GM19043 (cell line): Measurements from ENCODE around the gene SEC22C.

ENCODE experiments used
- ATAC-seq: cut with Tn5 transposase; IDR thresholded peaks from one replicate; pipeline ENCODE4 v1.9.1; 2021; ENCODE audit warnings: low read depth; ENCODE audit not compliant: unreplicated experiment

Gene SEC22C

GRCh38 chr3:42539871-42540714, 41.7 kb downstream of the SEC22C start:
- no peak for ATAC-seq

GRCh38 chr3:42537350-42537749, 44.4 kb downstream of the SEC22C start:
- ATAC-seq = no peak

- ATAC-seq = no peak
Measured at GRCh38 chr3:42535981-42536784, 45.6 kb downstream of the SEC22C start.

GRCh38 chr3:42533161-42533897, 48.4 kb downstream of the SEC22C start:
- ATAC-seq = no peak

- ATAC-seq = no peak
Measured at GRCh38 chr3:42532229-42532628, 49.5 kb downstream of the SEC22C start.

- ATAC-seq = no peak
Measured at GRCh38 chr3:42531470-42531869, 50.3 kb downstream of the SEC22C start.

- no peak for ATAC-seq
Measured at GRCh38 chr3:42530073-42530472, 51.7 kb downstream of the SEC22C start.

GRCh38 chr3:42529468-42529867, 52.3 kb downstream of the SEC22C start:
- no peak for ATAC-seq

- ATAC-seq = no peak
Measured at GRCh38 chr3:42527368-42527917, 54.3 kb downstream of the SEC22C start.

- ATAC-seq = no peak
Measured at GRCh38 chr3:42526616-42527367, 55.0 kb downstream of the SEC22C start.

- ATAC-seq = no peak
Measured at GRCh38 chr3:42525736-42526345, 55.9 kb downstream of the SEC22C start.

- ATAC-seq = no peak
Measured at GRCh38 chr3:42525212-42525611, 56.6 kb downstream of the SEC22C start.

GRCh38 chr3:42524751-42525150, 57.0 kb downstream of the SEC22C start:
- no peak for ATAC-seq

- no peak for ATAC-seq
Measured at GRCh38 chr3:42520906-42521305, 60.9 kb downstream of the SEC22C start.

- no peak for ATAC-seq
Measured at GRCh38 chr3:42520336-42520735, 61.4 kb downstream of the SEC22C start.

GRCh38 chr3:42519568-42519962, 62.2 kb downstream of the SEC22C start:
- no peak for ATAC-seq

GRCh38 chr3:42518800-42519567, 62.8 kb downstream of the SEC22C start:
- ATAC-seq = no peak

GRCh38 chr3:42517117-42517516, 64.7 kb downstream of the SEC22C start:
- ATAC-seq = no peak

- ATAC-seq = no peak
Measured at GRCh38 chr3:42516443-42516842, 65.3 kb downstream of the SEC22C start.
